ENCODE measurements around the gene IGFLR1.
A peak's percentile ranks its signal among the peaks of the same experiment; 100 is the strongest.
"Not testable (repeated sequence)": the region's sequence is repeated elsewhere in the genome, so short reads cannot be mapped to it uniquely, and the experiment has no call there.

Gene IGFLR1

DNA sequence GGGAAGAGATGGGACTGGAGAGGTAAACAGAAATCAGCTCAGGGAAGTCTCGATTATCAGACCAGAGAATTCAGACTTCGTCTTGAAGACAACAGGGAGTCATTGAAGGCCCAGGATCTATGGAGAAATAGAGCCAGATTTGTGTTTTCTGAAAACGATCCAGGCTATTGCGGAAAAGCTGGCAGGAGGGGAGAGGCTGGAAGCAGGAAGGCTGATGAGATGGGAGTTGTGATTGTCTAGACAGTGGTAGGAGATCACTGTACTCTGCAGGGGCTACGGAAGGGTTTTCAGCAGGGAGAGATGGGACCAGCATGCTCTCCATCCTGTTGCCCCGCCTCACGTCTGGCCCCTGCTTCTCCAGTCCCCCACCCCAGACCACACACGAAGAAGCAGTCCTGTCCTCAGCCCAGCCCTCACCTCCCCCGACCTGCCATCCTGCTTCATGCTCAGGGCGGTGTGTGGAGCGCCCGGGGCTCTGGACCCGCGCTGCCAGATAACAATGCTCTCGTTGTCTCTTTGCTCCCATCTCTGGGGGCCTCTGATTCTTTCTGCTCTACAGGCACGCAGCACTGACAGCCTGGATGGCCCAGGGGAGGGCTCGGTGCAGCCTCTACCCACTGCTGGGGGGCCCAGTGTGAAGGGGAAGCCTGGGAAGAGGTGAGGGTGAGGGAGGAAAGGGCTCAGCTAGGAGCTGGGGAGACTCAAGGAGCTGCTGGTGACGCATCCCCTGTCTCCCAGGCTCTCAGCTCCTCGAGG is 35.0 kb upstream of the IGFLR1 start:
- no peak for DNase-seq (ENCODE audit: low read depth, low spot score)

DNA sequence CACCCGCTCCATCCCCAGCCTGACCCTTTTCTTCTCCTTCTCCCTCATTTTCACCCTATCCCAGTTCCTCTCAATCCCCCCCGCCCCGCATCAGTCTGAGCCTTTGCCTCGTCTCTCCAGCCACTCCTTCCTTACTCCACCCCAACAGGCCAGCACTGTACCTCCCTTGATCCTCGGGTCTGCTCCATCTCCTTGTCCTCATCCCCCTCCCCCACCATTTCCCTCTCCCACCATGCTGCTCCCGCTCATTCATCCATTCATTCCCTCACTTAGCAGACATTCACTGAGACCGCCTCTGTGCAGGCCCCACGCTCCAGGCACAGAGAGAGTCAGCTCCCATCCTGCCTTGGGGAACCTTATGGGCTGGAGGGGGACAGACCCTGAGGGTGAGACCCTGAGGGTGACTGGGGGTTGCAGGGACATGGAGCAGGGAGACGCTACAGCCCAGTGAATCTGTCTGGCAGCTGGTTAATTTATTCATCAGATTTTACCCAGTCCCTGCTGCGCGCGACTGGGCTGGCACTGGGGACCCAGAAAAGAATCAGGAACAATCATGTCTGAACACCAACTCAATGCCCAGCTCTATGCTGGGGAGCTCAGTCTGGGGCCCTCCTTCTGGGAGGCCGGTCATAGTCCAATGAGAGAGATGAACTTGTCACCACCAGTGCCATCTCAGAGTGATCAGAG is 34.0 kb upstream of the IGFLR1 start:
- DNase-seq (ENCODE audit: low read depth, low spot score): no peak

DNA sequence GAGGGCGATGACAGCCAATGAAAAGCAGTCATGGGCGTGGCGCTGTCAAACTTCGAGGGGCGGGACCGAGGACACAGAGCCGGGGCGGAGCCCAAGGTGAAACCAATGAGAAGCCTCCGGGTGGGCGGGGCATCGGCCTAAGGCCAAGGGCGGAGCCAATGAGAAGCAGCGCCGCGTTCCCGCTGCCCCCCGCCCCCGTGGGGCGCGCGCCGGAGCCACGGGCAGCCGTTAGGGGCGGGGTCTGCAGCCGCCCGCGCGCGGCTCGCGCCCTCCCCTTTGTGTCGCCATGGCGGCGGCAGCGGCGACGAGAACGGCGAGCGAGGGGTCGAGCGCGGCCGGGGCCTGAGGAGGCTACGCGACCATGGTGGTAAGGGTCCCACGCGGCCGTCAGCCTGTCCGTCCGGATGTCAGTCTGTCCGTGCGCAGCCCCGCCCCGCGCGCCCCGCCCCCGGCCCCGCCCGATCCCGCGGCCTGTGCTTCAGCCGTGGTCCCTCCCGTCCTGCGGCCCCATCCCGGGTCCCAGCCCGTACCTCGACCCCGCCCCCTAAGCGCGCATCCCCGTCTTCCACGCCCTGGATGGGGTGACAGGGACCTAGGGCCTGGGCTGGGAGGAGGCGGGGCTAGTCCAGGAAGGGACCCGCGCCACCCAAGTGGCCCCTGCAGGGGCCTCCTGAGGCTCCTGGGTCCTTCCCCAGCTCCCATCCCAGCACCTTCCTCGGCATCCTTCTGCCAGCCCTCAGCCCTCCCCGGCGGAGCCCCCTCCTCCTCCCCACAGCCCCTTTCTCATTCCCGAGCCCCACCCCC is 33.2 kb upstream of the IGFLR1 start, which contains the start of gene ARHGAP33:
Gene ARHGAP33, plus strand, starts transcription at position 267 of the 804 bp plus-strand sequence. Its CDS starts 95 bp downstream, at position 362.
- DNase-seq (ENCODE audit: low read depth, low spot score): peak; percentile 97

DNA sequence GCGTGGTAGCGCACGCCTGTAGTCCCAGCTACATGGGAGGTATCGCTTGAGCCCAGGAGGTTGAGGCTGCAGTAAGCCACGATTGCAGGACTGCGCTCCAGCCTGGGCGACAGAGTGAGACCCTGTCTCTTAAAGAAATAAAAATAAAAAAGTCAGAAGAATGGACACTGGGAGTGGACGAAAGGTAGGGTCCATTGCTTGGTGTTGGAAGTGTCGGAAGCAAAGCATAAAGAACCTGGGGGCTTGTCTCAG is 32.7 kb upstream of the IGFLR1 start:
- DNase-seq (ENCODE audit: low read depth, low spot score): no peak

DNA sequence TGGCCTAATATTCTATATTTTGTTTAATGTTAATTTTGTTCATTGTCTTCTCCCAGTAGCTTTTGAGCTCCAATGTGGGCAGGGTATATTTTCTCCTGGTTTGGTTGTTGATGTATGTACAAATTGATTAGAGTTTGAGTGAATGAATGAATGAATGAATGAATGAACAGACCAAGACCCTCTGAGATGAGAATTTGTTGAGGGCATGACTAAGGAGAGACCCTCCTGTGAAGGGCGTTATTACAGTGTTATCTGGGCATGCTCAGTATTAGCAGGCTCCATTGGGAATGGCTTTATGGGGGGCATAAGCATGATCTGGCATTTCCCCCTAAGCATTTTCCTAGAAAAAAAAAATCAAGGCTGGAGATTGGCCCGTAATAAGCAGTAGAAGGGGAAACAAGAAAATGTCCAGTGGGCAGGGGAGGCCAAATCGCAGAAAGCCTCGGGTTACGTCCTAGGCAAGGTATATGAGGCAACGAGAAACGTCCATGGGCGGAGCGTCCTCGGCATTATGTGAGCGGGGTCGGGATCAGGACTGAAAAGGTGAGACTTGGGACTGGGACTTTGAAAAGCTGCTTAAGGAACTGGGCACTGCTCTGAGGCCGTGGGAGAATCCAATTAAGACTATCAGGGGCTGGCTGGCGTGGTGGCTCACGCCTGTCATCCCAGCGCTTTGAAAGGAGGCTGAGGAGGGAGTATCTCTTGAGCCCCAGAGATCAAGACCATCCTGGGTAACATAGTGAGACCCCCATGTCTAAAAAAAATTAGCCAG is 32.2 kb upstream of the IGFLR1 start:
- DNase-seq (ENCODE audit: low read depth, low spot score): no peak

DNA sequence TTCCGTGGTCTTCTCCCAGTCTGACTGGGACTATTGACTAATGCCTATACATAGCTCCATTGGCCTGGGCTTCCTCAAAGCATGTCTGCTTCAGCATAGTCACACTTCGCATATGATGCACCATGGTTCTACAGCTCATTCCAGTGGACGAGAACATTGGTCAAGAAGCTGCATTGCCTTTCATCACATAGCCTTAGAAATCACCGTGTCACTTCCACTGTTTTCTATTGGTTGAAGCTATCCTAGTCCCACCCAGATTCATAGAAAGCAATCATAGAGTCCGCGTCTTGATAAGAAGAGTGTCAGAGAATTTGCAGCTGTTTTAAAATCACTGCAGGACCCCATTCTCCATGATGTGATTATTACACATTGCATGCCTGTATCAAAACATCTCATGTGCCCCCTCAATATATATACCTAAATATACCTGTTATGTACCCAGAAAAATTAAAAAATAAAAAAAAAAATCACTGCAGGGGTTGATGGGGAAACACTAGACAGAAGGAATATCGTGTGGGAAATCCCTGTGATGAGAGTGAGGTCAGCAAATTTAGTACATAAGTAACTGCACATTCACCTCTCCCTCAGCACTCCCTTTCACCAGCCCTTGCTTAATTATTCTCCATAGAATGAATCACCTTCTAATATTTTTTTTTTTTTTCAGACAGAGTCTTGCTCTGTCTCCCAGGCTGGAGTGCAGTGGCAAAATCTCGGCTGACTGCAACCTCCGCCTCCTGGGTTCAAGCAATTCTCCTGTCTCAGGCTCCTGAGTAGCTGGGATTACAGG is 31.0 kb upstream of the IGFLR1 start:
- no peak for DNase-seq (ENCODE audit: low read depth, low spot score)

DNA sequence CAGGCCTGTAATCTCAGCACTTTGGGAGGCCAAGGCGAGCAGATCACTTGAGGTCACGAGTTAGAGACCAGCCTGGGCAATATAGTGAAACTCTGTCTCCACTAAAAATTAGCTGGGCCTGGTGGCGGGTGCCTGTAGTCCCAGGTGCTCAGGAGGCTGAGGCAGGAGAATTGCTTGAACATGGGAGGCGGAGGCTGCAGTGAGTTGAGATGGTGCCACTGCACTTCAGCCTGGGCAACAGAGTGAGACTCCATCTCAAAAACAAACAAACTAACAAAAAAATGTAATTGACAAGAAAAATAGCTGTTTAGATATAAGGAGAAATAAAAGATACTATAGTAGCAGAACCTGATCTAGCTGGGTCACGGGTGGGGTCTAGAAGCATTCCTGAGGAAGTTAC is 30.1 kb upstream of the IGFLR1 start:
- not testable (repeated sequence) for DNase-seq (ENCODE audit: low read depth, low spot score)

DNA sequence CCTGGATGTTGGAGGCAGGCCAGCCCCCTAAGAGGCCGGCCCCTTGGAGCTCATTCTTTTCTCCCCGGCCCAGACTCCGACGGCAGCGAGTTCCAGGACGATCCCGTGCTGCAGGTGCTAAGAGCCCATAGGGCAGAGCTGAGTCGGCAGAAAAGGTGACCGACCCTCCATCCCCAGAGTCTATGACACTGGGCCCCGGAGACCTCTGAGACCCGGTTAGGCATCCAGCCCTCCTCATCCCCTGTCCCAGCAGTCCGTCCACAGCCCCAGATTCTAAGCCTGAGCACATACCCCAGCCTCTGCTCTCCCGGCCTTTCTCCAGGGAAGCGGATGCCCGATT is 25.8 kb upstream of the IGFLR1 start:
- no peak for DNase-seq (ENCODE audit: low read depth, low spot score)

DNA sequence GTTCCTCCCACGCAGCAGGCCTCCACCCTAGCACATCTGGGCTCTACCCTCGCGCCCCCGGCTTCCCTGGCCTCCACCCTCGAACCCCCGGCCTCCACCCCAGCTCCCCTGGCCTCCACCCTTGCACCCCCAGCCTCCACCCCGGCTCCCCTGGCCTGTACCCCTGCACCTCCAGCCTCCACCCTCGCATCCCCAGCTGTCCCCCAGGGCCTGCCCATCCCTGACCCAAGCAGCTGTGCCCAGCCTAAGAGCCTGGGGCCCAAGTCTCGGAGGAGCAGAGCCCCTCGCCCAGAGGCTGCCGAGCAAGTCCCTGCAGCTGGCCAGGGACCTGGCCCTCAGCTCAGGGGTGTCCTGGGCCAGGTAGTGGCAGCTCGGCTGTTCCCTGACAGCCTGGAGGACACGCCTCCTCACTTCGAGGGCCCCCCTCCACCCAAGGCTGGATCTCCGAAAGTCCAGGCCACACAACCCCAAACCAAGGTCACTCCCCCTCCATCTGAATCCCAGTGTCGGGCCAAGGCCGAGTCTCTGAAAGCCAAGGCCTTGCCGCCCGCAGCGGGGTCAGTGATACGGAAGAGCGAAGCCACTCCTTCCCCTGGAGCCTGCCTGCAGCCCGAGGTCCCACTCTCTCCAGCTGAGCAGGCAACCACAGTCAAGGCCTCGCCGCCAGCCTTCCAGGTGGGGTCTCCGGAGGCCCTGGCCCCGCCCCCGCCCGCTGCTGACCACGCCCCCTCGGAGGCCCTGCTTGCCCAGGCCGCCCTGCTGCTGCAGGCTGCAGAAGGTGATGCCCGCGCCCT is 25.2 kb upstream of the IGFLR1 start:
- DNase-seq (ENCODE audit: low read depth, low spot score): no peak

DNA sequence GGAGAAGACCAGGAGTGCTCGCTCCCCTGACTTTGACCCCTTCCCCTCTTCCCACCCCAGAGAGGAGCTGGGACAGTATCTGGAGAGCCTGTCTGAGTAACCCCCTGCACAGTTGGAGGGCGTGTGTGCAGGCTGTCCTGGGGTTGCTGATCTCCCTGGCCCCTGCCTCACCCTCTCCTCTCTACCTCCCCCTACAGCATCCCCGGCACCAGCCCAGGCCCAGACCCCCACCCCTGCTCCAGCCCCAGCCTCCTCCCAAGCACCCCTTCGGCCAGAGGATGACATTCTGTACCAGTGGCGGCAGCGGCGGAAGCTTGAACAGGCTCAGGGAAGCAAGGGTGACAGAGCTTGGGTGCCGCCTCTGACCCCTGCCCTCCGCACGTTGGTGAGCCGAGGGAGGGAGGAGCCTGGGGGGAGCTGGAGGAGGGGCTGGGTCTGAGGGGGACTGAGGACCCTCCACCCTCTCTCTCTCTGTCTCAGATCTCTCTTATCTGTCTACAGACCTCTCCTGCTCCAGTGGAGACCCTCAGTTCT is 24.4 kb upstream of the IGFLR1 start:
- DNase-seq (ENCODE audit: low read depth, low spot score): no peak

DNA sequence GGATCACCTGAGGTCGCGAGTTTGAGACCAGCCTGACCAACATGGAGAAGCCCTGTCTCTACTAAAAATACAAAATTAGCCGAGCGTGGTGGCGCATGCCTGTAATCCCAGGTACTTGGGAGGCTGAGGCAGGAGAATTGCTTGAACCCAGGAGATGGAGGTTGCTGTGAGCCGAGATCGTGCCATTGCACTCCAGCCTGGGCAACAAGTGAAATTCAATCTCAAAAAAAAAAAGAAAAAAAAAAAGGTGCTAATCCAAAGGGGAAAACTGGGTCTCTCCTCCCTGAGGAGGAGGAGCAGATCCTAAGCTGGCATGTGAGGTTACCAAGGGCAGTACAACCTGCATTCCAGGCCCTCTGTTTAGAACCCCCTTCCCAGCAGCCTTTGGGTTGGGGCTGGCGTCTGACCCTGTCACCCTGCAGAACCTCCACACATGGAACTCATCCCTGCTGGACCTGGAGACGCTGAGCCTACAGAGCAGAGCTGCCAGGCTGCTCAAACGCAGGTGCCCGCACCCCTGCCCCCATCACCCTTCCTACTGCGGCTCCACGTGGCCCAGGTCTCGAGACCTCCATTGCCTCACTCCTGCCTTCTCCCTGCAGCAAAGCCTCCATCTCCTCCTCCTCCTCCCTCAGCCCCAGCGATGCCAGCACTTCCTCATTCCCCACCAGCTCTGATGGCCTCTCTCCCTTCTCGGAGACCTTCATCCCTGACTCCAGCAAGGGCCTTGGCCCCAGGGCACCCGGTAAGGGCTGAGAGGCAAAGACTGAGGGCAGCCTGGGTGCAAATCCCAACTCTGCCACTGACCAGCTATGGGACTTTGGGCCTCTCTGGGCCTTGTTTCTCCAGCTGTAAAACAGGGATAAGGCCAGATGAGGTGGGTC is 22.4 kb upstream of the IGFLR1 start:
- DNase-seq (ENCODE audit: low read depth, low spot score): no peak

DNA sequence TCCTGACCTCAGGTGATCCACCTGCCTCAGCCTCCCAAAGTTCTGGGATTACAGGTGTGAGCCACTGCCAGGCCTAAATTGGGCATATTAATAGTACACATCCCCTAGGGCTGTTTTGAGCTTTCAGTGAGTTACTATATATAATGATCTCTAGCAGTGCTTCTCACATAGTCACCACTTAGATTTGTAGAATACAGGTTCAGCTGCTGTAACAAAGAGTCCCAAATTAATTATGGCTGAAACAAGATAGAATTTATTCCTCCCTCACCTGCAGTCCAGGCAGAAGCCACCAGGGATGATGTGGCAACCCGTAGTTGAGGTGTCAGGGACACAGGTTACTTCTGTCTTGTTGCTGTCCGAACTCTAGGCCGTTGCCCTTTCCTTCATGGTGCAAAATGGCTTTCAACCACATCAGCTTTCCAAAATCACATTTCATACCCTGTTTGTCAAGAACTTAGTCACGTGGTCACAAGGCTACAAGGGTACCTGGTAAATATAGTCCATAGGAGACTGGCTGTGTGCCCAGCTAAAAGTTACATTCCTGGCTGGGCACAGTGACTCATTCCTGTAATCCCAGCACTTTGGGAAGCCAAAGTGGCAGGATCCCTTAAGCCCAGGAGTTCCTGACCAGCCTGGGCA is 18.6 kb upstream of the IGFLR1 start:
- DNase-seq (ENCODE audit: low read depth, low spot score): no peak

DNA sequence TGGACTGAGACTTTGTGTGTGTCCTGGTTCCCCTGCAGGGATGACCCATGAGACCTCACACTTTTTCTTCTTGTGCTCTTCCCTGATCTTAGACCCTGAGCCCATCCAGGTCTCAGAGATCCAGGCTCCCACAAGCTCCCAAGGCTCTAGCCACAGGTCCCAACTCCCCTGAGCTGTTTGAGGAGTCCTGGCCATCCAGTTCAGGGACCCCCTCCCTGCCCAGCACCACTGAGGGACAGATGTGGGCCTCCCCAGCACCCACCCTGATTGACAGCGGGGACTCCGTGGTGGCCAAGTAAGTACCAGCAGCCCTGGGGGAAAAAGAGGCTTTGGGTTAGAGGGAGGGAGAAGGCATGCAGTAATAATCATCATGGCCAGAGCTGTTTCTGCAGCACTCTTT is 17.4 kb upstream of the IGFLR1 start:
- DNase-seq (ENCODE audit: low read depth, low spot score): no peak

DNA sequence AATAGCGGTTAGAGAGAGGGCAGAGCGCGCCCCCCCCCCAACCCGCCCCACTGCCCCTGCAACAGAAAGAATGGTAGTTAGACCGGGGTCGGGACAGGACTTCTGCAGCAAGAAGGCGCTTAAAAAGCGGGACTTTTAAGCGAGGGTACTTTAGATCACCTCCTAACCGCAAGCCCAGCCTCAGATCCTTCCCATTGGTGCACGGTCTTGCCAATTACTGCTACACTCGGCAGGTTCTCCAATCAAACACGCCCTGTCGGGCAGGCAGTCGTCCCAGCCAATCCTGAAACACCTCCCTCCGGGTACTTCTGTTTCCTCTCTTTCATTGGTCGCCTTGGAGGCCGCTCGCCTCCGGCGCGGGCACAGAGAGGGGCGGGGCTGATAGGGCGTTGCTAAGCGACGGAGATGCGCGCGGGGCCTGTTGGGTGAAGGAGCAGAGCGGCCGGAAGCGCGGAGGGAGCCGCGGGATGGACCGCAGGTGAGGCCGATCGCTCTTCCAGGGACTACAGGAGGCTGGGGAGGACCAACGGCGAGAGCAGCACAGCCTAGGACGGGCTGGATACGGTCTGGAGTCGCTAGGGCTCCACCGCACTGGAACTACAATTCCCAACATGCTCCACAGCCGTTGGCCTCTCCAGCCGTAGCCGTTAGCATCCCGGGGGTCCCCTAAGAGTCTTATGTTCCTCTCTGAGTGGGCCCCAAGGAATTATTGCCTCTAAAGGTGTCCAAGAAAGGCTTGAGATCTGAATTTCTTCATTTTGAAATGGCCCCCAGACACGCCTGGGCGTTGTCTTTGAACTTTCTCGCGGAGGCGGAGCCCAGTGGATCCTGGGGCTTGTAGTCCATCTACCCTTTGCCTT is 15.7 kb upstream of the IGFLR1 start, which contains the start of gene PROSER3:
Gene PROSER3, plus strand, starts transcription at position 428 of the 860 bp plus-strand sequence. Its CDS starts 40 bp downstream, at position 468.
- peak; percentile 95 for DNase-seq (ENCODE audit: low read depth, low spot score)

DNA sequence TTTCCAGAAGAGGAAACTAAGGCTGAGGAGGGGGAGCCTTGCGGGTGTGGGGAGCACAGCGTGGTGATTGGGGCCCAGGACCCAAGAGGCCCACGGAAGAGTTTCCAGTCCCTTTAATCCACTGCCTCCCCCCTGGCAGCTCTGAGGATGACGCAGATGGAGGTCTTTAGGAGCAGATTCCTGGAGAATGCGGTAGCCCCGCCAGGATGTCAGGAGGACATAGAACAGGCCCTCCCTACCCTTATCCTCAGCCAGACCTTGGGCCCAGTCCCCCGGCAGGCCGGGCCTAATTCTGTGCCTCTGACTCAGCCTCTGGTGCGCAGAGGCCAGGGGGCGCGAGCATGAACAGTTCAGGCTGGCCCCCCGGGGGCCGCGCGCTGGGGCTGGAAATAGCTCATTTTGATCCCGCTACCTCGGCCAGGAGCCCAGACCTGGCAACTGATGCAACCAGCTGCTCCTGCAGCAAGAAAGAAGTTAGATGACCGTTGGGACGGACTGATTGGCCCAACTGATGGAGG is 15.0 kb upstream of the IGFLR1 start:
- DNase-seq (ENCODE audit: low read depth, low spot score): no peak

DNA sequence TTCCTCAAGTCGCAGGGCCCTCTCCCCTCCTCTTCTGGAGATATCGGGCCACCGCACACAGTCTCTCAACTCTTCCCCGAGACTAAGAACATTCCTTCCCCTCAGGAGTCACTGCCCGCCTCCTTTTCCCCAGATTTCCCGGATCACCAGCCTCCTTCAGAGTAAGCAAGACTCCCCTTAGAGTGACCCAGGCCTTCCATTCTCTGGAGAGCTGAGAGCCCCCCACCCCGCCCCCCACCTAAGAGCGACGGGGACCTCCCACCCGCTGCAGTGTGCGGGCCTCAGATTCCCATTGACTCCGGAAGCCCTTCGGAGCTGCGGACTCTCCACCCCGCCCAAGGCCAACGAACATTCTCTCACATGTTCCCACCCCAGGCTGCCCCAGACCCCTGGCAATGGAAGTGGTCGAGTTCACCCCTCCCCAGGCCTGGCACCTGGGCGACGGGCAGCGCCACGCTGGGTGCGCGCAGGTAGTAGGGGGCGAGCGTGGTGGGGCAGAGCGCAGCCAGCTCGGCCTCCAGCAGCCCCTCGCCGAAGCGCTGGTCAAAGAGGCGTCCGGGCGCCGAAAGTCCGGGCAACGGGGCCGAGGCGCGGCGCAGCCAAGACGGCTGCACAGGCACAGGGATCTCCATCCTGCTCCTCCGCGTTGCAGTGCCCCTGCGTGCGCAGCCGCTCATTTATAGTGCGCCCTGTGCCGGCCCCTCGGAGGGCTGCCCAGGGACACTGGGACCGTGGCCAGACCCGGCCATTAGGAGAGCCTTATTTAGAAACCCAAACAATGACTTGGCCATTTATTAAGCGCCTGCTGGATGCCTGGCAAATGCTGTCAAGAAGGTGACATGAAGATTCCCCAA is 14.4 kb upstream of the IGFLR1 start, which contains the start of gene HSPB6:
Gene HSPB6, minus strand, starts transcription at position 653 of the 854 bp plus-strand sequence. Its CDS starts 21 bp downstream, at position 632.
- DNase-seq (ENCODE audit: low read depth, low spot score): no peak
